ENCODE data around the gene AUTS2.

The AUTS2 gene

DNA sequence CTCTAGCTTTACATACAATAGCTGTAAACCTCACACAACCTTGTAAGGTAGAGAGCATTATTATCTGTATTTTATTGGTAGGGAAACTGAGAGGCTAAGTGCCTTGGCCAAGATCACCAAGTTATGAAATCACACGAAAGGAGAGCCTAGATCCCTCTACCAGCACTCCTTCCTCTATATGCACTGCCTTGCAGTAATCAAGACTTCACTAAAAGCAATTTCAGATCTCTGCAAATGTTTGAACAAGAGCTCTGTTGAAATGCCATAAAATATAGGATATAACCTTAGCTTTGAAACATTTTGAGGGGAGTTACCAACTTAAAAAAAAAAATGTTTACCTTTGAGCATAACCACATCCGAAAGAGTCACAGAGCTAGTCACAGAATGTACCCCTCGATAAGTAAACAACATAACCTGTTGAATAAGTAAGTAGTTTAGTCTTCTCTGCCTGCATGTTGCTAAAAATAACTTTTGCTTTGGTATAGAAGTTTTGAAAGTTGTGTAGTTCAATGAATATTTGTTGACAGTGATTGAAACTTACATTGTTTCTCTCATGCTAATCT lies 709.4 kb downstream of the AUTS2 start:
- DNase-seq (ENCODE audit: low read depth), result no peak

DNA sequence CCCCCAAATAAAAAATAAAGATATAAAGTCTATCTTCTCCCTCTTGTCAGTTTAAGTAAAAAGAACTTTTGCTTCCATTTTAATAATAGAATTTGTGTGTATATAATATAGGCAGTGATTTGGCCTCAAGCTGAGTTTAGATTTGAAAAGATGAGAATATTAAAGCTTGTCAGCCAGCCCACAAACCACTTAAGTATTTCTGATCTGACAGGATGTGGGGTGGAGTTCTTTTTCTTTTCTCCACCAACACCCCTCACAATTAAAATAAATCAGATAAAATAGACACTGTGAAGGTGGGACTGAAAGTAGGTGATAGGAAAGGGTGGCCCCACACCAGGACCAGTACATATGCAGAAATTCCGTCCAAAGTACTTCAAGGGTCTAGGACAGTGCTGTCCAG lies 714.1 kb downstream of the AUTS2 start:
- DNase-seq (ENCODE audit: low read depth), result no peak

DNA sequence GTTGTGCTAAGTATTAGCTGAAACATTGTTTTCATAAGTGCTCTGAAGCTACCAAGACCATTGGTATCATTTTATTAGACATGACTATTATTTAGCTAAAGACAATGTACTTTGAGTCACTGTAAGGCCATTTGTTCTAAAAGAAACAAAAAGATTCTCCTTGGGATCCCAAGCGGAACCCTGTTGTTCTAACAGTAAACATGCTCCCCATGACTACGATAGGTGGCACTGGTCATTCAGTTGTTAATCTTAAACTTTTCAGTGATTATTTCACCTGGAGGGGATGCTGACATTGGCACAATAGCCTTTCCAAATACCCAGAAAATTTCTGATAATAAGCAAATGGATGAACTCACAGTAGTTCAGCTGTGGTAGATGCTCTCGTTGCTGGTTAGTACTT lies 715.0 kb downstream of the AUTS2 start:
- no peak for DNase-seq (ENCODE audit: low read depth)

DNA sequence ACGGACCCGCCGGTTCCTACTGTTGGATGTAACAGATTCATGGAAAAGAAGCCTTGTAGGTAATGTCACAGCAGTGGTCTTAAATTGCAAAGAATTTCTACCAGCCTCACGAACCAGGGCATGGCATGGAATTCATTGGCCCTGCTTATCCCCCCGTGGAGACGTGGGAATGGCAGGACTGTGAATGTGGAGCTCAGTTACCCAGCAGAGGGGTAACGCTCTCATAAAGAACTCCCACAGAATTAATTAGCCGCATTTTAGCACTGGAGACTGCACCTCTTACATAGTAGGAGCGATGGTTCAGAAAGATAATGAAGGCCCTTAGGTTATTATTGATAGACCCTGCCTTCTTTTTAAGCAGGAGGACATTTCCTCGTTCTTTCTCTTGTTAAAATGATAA lies 715.4 kb downstream of the AUTS2 start:
- DNase-seq (ENCODE audit: low read depth), result no peak

DNA sequence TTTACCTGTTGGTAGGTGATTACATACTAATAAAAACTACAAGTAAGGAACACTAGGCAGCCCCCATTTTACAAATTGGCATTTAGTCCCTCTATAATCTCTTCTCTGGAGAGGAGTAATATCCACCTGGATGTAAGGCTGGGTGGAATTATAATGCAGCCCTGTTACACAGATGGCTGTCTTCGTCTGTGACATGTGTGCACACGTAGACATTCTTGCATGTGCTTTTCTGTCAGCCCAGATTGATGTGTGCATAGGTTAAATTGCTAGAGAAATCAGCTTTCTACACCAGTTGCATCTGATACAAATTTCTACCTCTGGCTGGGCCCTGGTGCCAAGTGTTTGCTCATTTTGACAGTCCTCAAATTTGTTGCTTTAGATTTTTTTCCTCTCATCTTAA lies 715.9 kb downstream of the AUTS2 start:
- no peak for DNase-seq (ENCODE audit: low read depth)

DNA sequence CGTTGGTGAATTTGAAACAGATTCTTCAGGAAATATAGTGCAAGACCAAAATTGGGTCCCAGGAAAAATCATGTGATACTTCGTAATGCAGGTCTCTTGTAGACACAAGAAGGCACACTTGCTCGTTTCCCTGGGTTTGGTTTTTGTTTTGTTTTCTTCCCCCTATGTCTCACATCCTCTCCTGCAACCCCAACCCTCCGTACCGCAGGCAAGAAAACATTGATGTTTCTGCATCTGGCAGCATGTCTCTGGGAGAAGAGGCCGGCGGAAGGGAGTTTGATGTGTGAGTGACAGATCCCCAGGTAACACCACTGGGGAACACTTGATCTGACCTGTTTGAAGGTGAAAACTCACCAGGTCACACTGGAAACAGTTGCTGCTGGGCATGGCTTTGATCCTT lies 718.5 kb downstream of the AUTS2 start:
- DNase-seq (ENCODE audit: low read depth), result no peak

DNA sequence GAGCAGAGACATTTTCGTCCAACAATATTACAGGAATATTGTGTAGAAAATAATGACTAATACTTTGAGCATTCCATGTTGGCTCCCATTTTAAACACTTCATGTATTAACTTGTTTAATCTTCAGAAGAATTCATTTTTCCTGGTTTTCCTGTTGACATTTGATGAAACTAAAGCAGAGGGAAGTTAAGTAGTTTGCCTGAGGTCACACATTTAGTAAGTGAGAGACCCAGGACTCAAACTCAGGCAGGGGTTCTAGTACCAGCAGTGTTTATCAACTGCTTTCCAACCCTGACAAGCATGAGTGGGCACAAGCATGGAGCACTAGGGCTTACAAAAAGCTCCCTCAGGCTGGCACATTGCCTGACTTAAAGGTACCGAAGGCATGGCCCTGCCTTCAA lies 719.1 kb downstream of the AUTS2 start:
- DNase-seq (ENCODE audit: low read depth), result no peak

DNA sequence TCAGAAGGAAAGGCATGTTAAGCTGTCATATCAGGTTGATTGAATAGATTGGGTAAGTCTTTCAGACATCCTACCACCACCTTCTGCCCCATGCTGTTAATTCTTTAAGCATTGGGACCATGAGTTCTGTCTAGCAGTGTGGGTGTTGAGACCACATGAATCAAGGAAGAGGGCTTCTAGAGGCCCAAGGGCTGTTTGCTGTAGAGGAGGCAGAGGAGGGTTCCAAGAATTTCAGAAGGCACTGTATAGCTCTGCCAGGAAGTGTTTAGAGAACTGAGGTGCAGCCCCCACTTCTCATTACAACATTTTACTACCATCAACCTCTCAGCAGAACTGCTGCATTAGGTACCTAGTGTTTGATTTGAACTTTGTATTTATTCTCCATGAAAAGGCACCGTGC lies 720.2 kb downstream of the AUTS2 start:
- no peak for DNase-seq (ENCODE audit: low read depth)

DNA sequence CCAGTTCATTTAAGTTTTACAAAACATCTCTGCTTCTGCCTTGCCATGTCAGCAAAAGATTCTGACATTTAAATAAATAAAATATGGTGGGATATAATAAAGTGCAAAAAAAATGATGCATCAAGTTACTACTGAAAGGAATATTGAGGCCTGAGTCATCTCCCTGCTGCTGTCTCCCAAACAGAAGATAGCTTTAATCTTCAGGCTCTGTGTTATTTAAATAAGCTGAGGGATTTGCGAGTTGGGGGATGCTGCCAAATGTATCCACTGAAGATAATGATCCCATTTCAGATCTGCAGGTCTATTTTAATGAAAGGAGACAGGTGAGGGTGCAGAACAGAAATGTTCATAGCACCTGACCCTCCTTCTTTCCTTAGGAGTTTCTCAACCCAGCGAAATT lies 720.8 kb downstream of the AUTS2 start:
- no peak for DNase-seq (ENCODE audit: low read depth)

DNA sequence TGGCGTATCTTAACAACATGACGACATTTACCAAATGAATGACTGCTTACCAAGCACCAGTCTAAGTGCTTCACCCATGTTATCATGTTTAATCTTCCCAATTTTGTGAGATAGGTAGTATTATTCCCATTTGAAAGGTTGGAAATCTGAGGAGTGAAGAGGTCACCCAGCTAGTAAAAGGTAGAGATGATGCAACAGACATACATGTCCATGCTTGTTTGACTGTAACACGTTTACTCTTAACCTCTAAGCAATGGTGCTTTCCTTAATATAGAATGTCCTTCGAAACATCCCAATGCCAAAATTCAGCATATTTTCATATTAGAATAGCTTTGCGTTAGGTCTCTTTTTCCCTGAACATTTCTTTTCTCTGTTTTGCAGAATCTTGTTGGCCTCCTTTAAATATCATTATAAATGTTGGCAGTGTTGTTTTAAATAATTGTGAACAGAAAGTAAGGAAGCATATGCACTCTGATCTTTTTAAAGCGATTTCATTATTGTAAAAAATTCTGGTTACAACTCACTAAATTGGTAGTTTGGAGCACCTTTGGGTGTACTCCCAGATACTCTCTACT lies 722.8 kb downstream of the AUTS2 start:
- no peak for DNase-seq (ENCODE audit: low read depth)

DNA sequence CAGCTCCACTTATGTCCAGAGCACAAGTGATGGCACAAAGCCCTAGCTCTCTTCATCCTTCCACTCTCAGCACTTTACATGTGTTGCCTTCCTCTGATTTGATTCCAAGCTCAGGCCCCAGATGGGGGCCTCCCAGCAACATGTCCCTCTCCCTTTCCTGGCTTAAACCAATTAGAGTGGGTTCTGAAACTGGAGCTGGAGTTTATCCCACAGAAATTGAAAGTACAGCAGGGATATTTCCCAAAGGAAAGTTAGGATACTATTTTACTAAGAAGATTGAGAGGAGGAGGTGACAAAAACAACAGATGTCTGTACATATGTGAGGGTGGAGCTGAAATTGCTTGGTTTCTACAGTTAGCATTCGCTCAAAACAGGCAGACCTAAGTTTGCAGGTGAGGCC lies 724.6 kb downstream of the AUTS2 start:
- DNase-seq (ENCODE audit: low read depth), result no peak

DNA sequence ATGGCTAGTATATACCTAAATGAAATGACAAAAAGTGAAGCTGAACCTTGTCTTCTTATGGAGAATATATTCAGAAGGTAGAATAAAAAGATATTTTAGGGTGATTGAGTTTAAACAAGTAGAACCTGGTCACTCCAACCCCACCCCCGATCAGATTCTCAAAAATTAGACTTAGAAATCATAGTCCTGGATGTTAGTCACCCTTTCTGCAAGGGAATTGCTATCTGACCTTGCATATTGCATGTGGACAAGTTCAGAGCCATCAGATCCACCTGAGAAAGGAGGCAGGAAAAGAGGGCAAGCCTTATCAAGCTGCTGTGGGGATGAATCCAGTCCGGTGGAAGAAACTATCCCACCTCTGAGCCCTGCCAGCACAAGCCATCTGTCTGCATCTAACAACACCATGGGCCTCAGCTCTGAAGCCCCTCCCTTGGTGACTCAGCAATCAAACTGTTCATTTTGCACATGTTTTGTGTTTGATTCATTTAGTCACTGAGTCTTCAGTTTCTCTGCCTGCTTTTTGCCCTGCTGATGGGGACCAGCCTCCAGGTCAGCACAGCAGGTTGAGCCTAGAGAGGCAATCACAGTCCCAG lies 727.3 kb downstream of the AUTS2 start:
- DNase-seq (ENCODE audit: low read depth), result no peak

DNA sequence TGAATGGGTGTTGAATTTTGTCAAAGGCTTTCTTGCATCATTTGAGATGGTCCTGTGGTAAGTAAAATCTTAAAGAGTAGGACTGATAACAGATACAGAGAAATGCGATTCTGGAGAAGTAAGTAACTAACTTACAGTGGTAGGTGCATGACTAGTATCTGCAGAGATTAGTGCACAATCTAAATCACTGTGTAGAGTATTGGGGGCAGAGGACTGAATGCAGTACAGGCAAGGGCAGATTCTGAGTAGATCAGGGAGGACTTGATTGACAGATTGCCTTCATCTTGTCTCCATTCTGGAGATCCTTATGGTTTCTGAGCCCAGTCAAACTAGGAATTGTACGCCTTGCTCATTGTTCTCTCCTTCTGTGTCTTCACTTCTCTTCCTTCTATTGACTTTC lies 736.0 kb downstream of the AUTS2 start:
- DNase-seq (ENCODE audit: low read depth), result no peak

DNA sequence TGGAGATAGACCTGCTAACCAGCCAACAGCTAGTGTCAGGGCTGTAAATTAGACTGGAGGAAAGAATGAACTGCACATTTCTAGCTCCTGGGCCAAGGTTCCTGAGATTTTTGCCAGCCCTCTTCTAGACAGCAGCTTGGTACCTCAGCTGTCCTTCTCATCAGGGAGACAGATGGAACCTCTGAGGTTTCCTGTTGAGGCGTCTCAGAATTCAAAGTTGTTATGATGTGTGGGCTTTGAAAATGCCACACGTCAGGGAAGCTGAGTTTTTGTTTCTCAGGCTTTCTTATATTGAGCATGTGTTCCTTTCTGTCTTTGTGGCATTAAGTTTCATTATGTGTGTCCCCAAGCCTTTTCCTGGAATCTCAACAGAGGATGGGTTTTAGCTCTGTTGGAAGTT lies 736.6 kb downstream of the AUTS2 start:
- DNase-seq (ENCODE audit: low read depth), result no peak

DNA sequence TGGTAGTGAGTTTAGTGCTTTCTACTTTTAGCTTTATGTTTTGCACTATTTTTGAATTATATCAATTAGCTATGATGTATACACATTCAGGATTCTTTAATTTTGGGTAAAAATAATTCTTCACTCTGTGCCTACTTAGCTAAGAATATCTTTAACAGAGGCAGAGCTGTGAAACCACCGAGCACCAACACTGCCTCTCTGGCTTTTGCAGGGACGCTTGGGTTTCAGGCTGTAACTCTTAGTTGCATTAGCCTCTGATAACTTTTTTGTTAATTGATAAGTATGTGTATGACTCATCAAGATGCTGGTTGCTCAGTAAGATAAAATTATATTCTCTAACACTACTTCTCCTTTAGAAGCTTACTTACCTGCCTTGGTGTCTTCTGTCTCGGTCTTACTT lies 738.3 kb downstream of the AUTS2 start:
- DNase-seq (ENCODE audit: low read depth), result no peak

DNA sequence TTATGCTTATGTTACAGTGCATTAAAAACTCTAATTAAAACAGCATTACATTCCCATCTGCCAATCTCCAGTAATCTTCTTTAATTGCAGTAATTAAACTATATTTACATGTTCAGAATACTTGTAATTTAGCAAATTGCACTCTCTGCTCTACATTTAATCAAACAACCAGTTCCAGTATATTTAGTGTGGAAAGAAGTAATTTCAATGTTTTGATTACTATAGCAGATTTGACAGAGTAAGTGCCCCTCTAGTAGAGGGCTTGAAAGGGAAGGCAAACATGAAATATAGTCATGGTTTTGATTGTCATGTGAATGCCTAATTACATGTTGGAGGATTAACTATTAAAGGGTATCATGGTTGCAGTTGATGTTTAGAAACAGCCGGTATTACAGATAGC lies 739.7 kb downstream of the AUTS2 start:
- no peak for DNase-seq (ENCODE audit: low read depth)

DNA sequence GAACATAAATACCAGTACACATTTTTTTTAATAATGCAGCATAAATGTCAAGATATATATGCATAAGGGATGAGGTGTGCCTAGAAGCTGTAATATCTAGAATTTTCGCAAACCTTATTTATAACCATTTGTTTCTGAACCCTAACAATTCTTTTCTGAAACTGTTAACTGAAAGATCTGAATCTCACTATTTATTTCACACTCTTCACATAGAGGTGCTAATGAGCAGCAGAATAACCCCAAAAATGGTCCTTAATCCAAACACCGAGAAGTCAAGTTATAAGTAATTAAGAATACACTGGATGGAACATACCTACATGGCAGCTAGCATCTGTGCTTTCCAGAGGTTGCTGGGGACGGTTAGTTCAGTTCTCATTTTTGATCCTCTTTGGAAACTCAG lies 742.0 kb downstream of the AUTS2 start:
- no peak for DNase-seq (ENCODE audit: low read depth)

DNA sequence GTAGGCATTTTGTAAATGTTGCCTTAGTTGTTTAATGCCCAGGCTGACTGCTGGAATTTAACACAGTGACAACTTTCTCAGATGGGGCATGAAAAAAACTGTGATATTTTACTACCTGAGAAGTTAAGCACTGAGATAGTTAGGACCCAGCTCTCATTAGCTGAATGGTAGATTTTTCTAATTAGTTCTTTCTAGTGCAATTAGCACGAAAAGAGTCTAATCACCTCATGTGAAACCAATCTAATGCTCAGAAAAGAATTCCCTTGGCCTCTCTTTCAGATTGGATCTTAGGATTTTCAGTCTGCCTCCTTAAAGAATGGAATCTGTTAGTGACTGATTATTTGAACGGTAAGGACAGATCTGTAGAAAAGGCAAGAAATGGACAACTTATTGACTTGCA lies 743.2 kb downstream of the AUTS2 start:
- DNase-seq (ENCODE audit: low read depth), result no peak

DNA sequence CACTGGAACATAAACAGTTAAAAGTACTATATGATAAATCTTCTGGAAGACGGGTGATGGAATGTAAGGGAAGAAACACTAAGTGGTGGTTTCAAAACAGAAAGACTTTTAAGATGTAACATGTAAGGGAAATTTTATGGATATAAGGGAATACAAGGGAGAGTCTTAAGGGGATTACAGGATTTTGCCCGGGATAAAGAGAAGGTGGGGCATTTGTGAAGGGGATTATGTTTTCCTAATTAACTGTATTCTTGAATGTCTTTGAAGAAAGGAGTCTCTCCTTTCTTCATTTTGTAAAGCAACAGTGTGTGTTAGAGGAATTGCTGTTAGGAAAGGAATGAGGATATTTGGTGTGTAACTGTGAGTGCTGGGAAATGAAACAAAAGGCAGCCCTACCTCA lies 745.2 kb downstream of the AUTS2 start:
- no peak for DNase-seq (ENCODE audit: low read depth)

DNA sequence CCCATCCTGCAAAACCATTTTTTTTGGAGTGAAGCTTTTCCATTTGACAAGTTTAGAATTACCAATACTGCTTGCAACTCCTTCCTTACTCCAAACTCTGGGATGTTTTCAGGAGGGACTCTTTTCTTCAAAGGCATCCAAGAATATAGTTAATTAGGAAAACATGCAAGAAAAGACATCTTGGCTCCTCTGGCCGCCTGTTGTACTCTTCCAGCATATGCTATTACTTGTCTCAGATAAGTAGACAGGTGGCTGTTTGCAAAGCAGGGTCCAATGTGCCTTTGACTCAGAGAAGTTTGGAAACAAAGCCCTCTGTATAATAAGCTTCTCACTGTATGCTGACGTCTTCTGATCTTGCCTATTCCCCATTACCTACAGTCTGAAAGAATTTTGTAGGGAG lies 746.5 kb downstream of the AUTS2 start:
- no peak for DNase-seq (ENCODE audit: low read depth)

DNA sequence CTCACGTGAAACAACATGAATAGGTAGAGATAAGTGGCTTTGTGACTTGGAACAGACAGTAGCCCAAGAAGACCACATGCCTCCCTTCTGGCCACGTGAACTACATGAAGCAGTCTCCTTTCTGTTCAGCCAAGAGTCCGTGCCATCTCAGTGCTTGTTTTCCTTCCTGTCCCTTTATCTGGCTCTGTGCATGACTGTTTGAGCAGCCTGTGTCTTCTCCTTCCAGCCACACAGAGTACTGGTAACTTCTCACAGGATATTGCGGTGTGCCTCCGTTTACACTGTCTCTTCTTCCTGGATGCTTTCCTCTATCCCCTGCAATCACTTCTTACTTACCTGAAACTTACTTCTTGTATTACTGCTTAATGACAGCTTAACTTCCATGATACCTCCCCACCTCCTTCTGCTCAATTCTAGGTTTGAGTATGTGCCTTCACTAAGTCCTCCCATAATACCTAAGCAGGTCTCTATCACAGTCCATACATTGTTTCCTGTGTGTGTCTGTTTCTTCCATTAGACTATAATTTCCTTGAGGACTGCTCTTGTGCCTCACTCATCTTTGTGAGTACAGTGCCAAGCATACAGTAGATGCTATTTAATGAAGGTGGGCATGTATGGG lies 748.7 kb downstream of the AUTS2 start:
- DNase-seq (ENCODE audit: low read depth), result no peak

DNA sequence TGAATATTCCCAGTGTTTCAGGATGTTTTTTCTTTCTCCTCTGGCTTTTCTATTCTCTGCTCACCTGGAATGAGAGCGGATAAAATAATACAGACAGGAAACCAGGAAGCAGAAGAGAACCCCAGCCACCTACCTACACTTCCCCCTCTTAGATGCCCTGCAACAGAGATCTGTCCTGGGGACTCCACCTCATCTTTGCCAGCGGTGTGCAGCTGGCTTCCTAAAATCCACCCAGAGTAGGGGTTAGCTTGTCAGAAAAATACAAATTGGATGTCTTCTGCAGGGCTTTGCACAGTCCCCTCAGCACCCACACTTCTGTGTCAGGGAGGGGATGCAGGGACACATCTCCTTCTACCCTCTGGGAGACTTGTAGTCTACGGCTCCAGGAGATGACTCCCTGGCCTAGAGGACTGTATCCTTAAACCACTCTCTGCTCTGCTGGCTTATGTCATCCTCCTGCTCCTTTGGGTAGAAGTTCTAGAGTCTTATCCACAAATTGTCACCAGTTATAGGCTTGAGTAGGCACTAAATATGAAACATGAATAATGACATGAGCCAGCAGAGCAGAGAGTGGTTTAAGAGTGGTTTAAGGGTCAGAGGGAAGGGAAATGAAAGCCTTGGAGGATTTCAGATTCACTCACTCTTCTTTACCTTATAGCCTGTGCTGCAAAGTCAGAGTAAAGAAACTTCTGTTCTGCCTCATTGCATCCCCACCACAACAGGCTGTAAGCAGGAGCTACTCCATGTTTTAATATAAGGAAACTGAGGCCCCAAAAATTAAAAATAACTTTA lies 749.4 kb downstream of the AUTS2 start:
- DNase-seq (ENCODE audit: low read depth), result no peak

DNA sequence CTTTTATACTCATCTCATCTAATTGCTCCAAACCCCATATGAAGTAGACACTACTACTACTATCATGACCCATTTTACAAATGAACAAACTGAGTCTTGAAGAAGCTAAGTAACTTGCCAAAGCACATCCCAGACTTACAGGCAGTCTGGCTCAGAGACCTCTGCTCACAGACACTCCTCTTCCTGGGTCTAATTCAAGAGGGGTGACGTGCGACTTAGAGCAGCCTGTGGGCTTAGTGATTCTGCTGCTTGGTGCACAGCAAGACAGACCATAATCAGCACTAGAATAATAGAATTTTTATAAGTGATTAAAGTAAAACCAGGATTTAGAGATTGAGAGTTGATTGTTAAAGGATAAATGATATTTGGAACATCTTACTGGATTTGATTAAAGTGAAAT lies 750.8 kb downstream of the AUTS2 start:
- DNase-seq (ENCODE audit: low read depth), result no peak

All from HS-5 (cell line).